Osteoblast (primary cell): ENCODE data around the gene DNAJB5. TPM values are rescaled to one million over a fixed set of nuclear protein-coding genes. Genes with fewer than 3 reads are reported as not detected.
"Not testable (repeated sequence)": the region's sequence is repeated elsewhere in the genome, so short reads cannot be mapped to it uniquely, and the experiment has no call there.

Source experiments
- DNase-seq: peaks from one replicate; pipeline ENCODE4 v3.0.0; 2011; ENCODE audit warnings: low spot score, mixed read lengths; ENCODE audit not compliant: insufficient read length; ENCODE audit errors: missing footprints
- H2AFZ ChIP-seq: 2 replicates; pipeline ENCODE4 v1.6.0; 2011; ENCODE audit warnings: mild to moderate bottlenecking, low read length
- H3K27ac ChIP-seq: 2 replicates; pipeline ENCODE4 v1.5.1; 2011; ENCODE audit warnings: mild to moderate bottlenecking, low read depth, low read length, moderate library complexity
- H3K27me3 ChIP-seq: 2 replicates; pipeline ENCODE4 v1.6.0; 2012; ENCODE audit warnings: mild to moderate bottlenecking, control low read depth, inconsistent platforms, low read length, moderate library complexity; ENCODE audit not compliant: insufficient read depth
- H3K36me3 ChIP-seq: 2 replicates; pipeline ENCODE4 v1.5.1; 2011; ENCODE audit warnings: mild to moderate bottlenecking, low read length, control low read depth, moderate library complexity; ENCODE audit not compliant: insufficient read depth
- H3K4me1 ChIP-seq: 2 replicates; pipeline ENCODE4 v1.5.1; 2011; ENCODE audit warnings: mild to moderate bottlenecking, low read length, control low read depth, moderate library complexity; ENCODE audit not compliant: insufficient read depth
- H3K4me2 ChIP-seq: 2 replicates; pipeline ENCODE4 v1.6.0; 2011; ENCODE audit warnings: mild to moderate bottlenecking, low read length; ENCODE audit not compliant: insufficient read depth
- H3K4me3 ChIP-seq: fragments of 200-600 bp; sonication (generic); 3 replicates; pipeline ENCODE4 v1.5.1; 2012; ENCODE audit warnings: mild to moderate bottlenecking, low read length, inconsistent platforms; ENCODE audit not compliant: insufficient read depth
- H3K79me2 ChIP-seq: 2 replicates; pipeline ENCODE4 v1.6.0; 2012; ENCODE audit warnings: mild to moderate bottlenecking, low read length, control low read depth, inconsistent platforms; ENCODE audit not compliant: insufficient read depth
- H3K9me3 ChIP-seq: 2 replicates; pipeline ENCODE4 v1.5.1; 2011; ENCODE audit warnings: low read depth, low read length, control low read depth
- H4K20me1 ChIP-seq: 2 replicates; pipeline ENCODE4 v1.6.0; 2012; ENCODE audit warnings: mild to moderate bottlenecking, low read length, control low read depth; ENCODE audit not compliant: insufficient read depth
- CTCF ChIP-seq: IDR thresholded peaks from 2 replicates; pipeline ENCODE4 v1.5.1; 2011; ENCODE audit warnings: mild to moderate bottlenecking, low read depth, low read length, moderate library complexity; ENCODE audit errors: extremely low read depth
- total RNA-seq: library from RNA; depleted of rRNA; stranded (reverse); fragments of >200 nt; gene quantifications from 2 replicates; pipeline ENCODE4 v1.2.3, GENCODE V29; 2012

The DNAJB5 gene
- total RNA-seq, 1 donor: 12.7 TPM

GRCh38 chr9:35001803-35002502, 12.4 kb downstream of the DNAJB5 start:
- peaks cover 15% of the 10 kb centered on the region for H3K4me1 ChIP-seq
- no peaks in the 10 kb centered on the region for H4K20me1 ChIP-seq
- H3K27me3 ChIP-seq: no peaks in the 10 kb centered on the region
- H3K9me3 ChIP-seq: no peaks in the 10 kb centered on the region
- no peak for TF ChIP-seq CTCF
- no peak overlapping the region for H3K4me2 ChIP-seq
- H3K79me2 ChIP-seq: no peaks in the 10 kb centered on the region
- no peak for DNase-seq
- H3K4me3 ChIP-seq: no peak overlapping the region
- peaks cover 14% of the 10 kb centered on the region for H3K36me3 ChIP-seq
- H2AFZ ChIP-seq: no peak overlapping the region
- H3K27ac ChIP-seq: peak overlapping the region; percentile 60

GRCh38 chr9:35002623-35003022, 13.1 kb downstream of the DNAJB5 start:
- peaks cover 15% of the 10 kb centered on the region for H3K4me1 ChIP-seq
- H3K9me3 ChIP-seq: no peaks in the 10 kb centered on the region
- DNase-seq: no peak
- TF ChIP-seq CTCF: no peak
- no peaks in the 10 kb centered on the region for H3K79me2 ChIP-seq
- H4K20me1 ChIP-seq: no peaks in the 10 kb centered on the region
- H3K4me2 ChIP-seq: no peak overlapping the region
- H3K36me3 ChIP-seq: peaks cover 8% of the 10 kb centered on the region
- no peak overlapping the region for H3K27ac ChIP-seq
- H3K4me3 ChIP-seq: no peak overlapping the region
- no peak overlapping the region for H2AFZ ChIP-seq
- no peaks in the 10 kb centered on the region for H3K27me3 ChIP-seq

GRCh38 chr9:35004299-35004698, 14.8 kb downstream of the DNAJB5 start:
- DNase-seq, H3K79me2 ChIP-seq, H3K36me3 ChIP-seq, H3K4me3 ChIP-seq, H2AFZ ChIP-seq, H3K4me2 ChIP-seq, H3K9me3 ChIP-seq, H3K27me3 ChIP-seq, H3K27ac ChIP-seq, H4K20me1 ChIP-seq: not testable (repeated sequence)
- H3K4me1 ChIP-seq: peaks cover 15% of the 10 kb centered on the region

- H3K27ac ChIP-seq: no peak overlapping the region
- H3K4me1 ChIP-seq: no peaks in the 10 kb centered on the region
- no peak for DNase-seq
- peaks cover 36% of the 10 kb centered on the region for H3K36me3 ChIP-seq
- H3K27me3 ChIP-seq: no peaks in the 10 kb centered on the region
- H3K9me3 ChIP-seq: peaks cover 6% of the 10 kb centered on the region
- H3K4me2 ChIP-seq: no peak overlapping the region
- TF ChIP-seq CTCF: no peak
- no peaks in the 10 kb centered on the region for H3K79me2 ChIP-seq
- H4K20me1 ChIP-seq: no peaks in the 10 kb centered on the region
- H3K4me3 ChIP-seq: no peak overlapping the region
- H2AFZ ChIP-seq: no peak overlapping the region
These were observed 20.9 kb downstream of the DNAJB5 start for GRCh38 chr9:35010351-35010958.
